GM19463 (cell line): ENCODE results near the gene COL4A3.

Source experiments
- ATAC-seq: cut with Tn5 transposase; IDR thresholded peaks from one replicate; pipeline ENCODE4 v1.9.1; 2021; ENCODE audit warnings: mild to moderate bottlenecking, moderate library complexity; ENCODE audit not compliant: unreplicated experiment

The COL4A3 gene

GRCh38 chr2:227163998-227164762 lies at the start of gene COL4A3, which contains the start of gene COL4A4:
Gene COL4A3 (plus strand): TSS chr2:227164624. CDS start chr2:227164727, 103 bp downstream.
Gene COL4A4 (minus strand): TSS chr2:227164205. CDS start chr2:227147483, 16,722 bp downstream.
- peak; percentile 61 for ATAC-seq

GRCh38 chr2:227115761-227116160 lies 48.7 kb upstream of the COL4A3 start:
- no peak for ATAC-seq

- ATAC-seq = peak; percentile 52
These were observed 47.4 kb upstream of the COL4A3 start for GRCh38 chr2:227117027-227117426.

- no peak for ATAC-seq
These were observed 46.6 kb upstream of the COL4A3 start for GRCh38 chr2:227117852-227118251.

- ATAC-seq = no peak
These were observed 46.1 kb upstream of the COL4A3 start for GRCh38 chr2:227118353-227118752.

GRCh38 chr2:227123697-227124096 lies 40.7 kb upstream of the COL4A3 start:
- ATAC-seq = no peak

GRCh38 chr2:227124811-227125210 lies 39.6 kb upstream of the COL4A3 start:
- no peak for ATAC-seq

GRCh38 chr2:227125506-227125905 lies 38.9 kb upstream of the COL4A3 start:
- no peak for ATAC-seq

- no peak for ATAC-seq
These were observed 37.2 kb upstream of the COL4A3 start for GRCh38 chr2:227127201-227127600.

- no peak for ATAC-seq
These were observed 33.8 kb upstream of the COL4A3 start for GRCh38 chr2:227130636-227131035.

- no peak for ATAC-seq
These were observed 31.4 kb upstream of the COL4A3 start for GRCh38 chr2:227132986-227133385.

- no peak for ATAC-seq
These were observed 29.8 kb upstream of the COL4A3 start for GRCh38 chr2:227134591-227134990.

GRCh38 chr2:227141301-227141700 lies 23.1 kb upstream of the COL4A3 start:
- no peak for ATAC-seq

- ATAC-seq = no peak
These were observed 20.5 kb upstream of the COL4A3 start for GRCh38 chr2:227143895-227144294.

- no peak for ATAC-seq
These were observed 18.0 kb upstream of the COL4A3 start for GRCh38 chr2:227146456-227146855.

GRCh38 chr2:227147023-227147422 lies 17.4 kb upstream of the COL4A3 start:
- no peak for ATAC-seq

- ATAC-seq = no peak
These were observed 16.3 kb upstream of the COL4A3 start for GRCh38 chr2:227148106-227148505.

GRCh38 chr2:227150222-227150936 lies 14.0 kb upstream of the COL4A3 start:
- ATAC-seq = no peak

- no peak for ATAC-seq
These were observed 12.2 kb upstream of the COL4A3 start for GRCh38 chr2:227152093-227152766.

GRCh38 chr2:227153307-227153706 lies 11.1 kb upstream of the COL4A3 start:
- no peak for ATAC-seq

GRCh38 chr2:227153758-227154486 lies 10.5 kb upstream of the COL4A3 start:
- no peak for ATAC-seq
